Endothelial cell of umbilical vein (primary cell): Measurements from ENCODE around the gene EDEM3. TPM values are rescaled to one million over a fixed set of nuclear protein-coding genes. Genes with fewer than 3 reads are reported as not detected.

Experiments
- BruUV-seq: library from RNA; stranded (reverse); fragments of 400-500 nt; replicated peaks from 2 replicates; lab custom pipeline; 2021; lab: Mats Ljungman, UMichigan
- CTCF ChIA-PET: fragments of 300-600, 350-600 bp; sonication (Branson Sonifier 250); formaldehyde crosslinking; loops from one replicate; lab custom pipeline; 2021; ENCODE audit warnings: antibody characterized with exemption, inconsistent platforms; lab: Charles Lee
- POLR2A ChIA-PET: fragments of 300-600, 350-600 bp; sonication (Branson Sonifier 250); formaldehyde crosslinking; loops from one replicate; lab custom pipeline; 2021; ENCODE audit warnings: antibody characterized with exemption, inconsistent platforms; lab: Charles Lee
- DNase-seq: peaks from one replicate; pipeline ENCODE4 v3.0.0-alpha.2; 2011; ENCODE audit warnings: low read depth, low spot score
- FAIRE-seq: peaks from 2 replicates; lab custom pipeline; 2011; peaks lifted over from hg19 to GRCh38; lab: Jason Lieb, UNC
- H2AFZ ChIP-seq: 2 replicates; pipeline ENCODE4 v1.6.0; 2012; ENCODE audit warnings: low read depth, low read length, control low read depth, inconsistent platforms
- H3K27ac ChIP-seq: 2 replicates; pipeline ENCODE4 v1.5.1; 2011; ENCODE audit warnings: low read depth, mild to moderate bottlenecking, control low read depth, low read length, moderate library complexity; ENCODE audit not compliant: insufficient read depth
- H3K27me3 ChIP-seq, 2 experiments: 2 replicates each; pipeline versions ENCODE4 v1.6.0 to v1.6.1; 2011; ENCODE audit warnings: low read length in 2 of 2, mixed read lengths in 1 of 2; ENCODE audit not compliant: control insufficient read depth in 2 of 2, insufficient read depth in 2 of 2
- H3K36me3 ChIP-seq, 2 experiments: 2 replicates in 1 of 2; 3 replicates in 1 of 2; pipeline ENCODE4 v1.5.1; 2011; ENCODE audit warnings: low read length in 2 of 2, mild to moderate bottlenecking in 1 of 2, moderate library complexity in 1 of 2; ENCODE audit not compliant: control insufficient read depth in 2 of 2, insufficient read depth in 2 of 2; ENCODE audit errors: extremely low read depth in 1 of 2
- H3K4me1 ChIP-seq: 3 replicates; pipeline ENCODE4 v1.5.1; 2011; ENCODE audit warnings: mild to moderate bottlenecking, low read length; ENCODE audit not compliant: control insufficient read depth, insufficient read depth; ENCODE audit errors: extremely low read depth
- H3K4me2 ChIP-seq: 2 replicates; pipeline ENCODE4 v1.6.1; 2011; ENCODE audit warnings: low read length, control low read depth, mixed read lengths; ENCODE audit not compliant: insufficient read depth
- H3K4me3 ChIP-seq, 3 experiments: fragments of 200-600 bp in 1 of 3; sonication (generic), shearing (Covaris generic) in 1 of 3; replicated peaks in 1 of 3; 2 replicates each; pipeline ENCODE4 v1.5.1; 2011 to 2016; ENCODE audit warnings: control low read depth in 3 of 3, low read length in 3 of 3, mild to moderate bottlenecking in 2 of 3, inconsistent platforms in 1 of 3, low read depth in 1 of 3, moderate library complexity in 1 of 3; ENCODE audit not compliant: insufficient read depth in 1 of 3
- H3K79me2 ChIP-seq: 2 replicates; pipeline ENCODE4 v1.6.0; 2012; ENCODE audit warnings: low read length, inconsistent platforms; ENCODE audit not compliant: control insufficient read depth, insufficient read depth
- H3K9ac ChIP-seq: replicated peaks from 2 replicates; pipeline ENCODE3; 2011; ENCODE audit warnings: low read length, control low read depth; ENCODE audit not compliant: insufficient read depth; ENCODE audit errors: extremely low read depth
- H3K9me1 ChIP-seq: replicated peaks from 3 replicates; pipeline ENCODE4 v1.6.0; 2011; ENCODE audit warnings: mild to moderate bottlenecking, low read length; ENCODE audit not compliant: control insufficient read depth, insufficient read depth; ENCODE audit errors: extremely low read depth
- H3K9me3 ChIP-seq: replicated peaks from 2 replicates; pipeline ENCODE4 v1.5.1; 2012; ENCODE audit warnings: low read length, inconsistent platforms; ENCODE audit not compliant: control insufficient read depth, insufficient read depth
- H4K20me1 ChIP-seq: replicated peaks from 2 replicates; pipeline ENCODE3; 2011; ENCODE audit warnings: mild to moderate bottlenecking, low read length; ENCODE audit not compliant: control insufficient read depth, insufficient read depth; ENCODE audit errors: extremely low read depth
- CTCF ChIP-seq, 2 donors: IDR thresholded peaks; 1 replicate in 1 of 2; 2 replicates in 1 of 2; pipeline ENCODE4 v1.5.1; 2011; ENCODE audit warnings: low read length in 2 of 2, mild to moderate bottlenecking in 2 of 2, moderate library complexity in 2 of 2, control low read depth in 1 of 2, inconsistent platforms in 1 of 2, low read depth in 1 of 2; ENCODE audit not compliant: insufficient read depth in 1 of 2; ENCODE audit errors: extremely low read depth in 1 of 2
- EZH2 ChIP-seq: IDR thresholded peaks from 2 replicates; pipeline ENCODE4 v1.6.1; 2012; ENCODE audit warnings: borderline replicate concordance, low read depth, mild to moderate bottlenecking, moderate library complexity, low read length, inconsistent platforms; ENCODE audit not compliant: severe bottlenecking
- FOS ChIP-seq: IDR thresholded peaks from 2 replicates; pipeline ENCODE4 v1.6.1; 2011; ENCODE audit warnings: mild to moderate bottlenecking, low read length, moderate library complexity, borderline replicate concordance; ENCODE audit not compliant: insufficient read depth
- GATA2 ChIP-seq: IDR thresholded peaks from 2 replicates; pipeline ENCODE4 v1.7.0; 2011; ENCODE audit warnings: low read depth, mild to moderate bottlenecking, moderate library complexity, mixed read lengths, low read length; ENCODE audit not compliant: insufficient read length, insufficient read depth
- JUN ChIP-seq: IDR thresholded peaks from 2 replicates; pipeline ENCODE4 v1.6.1; 2011; ENCODE audit warnings: borderline replicate concordance, low read depth; ENCODE audit not compliant: insufficient read length, insufficient read depth
- MYC ChIP-seq: IDR thresholded peaks from one replicate; pipeline ENCODE4 v1.6.1; 2011; ENCODE audit warnings: mild to moderate bottlenecking, low read depth, low read length
- POLR2A ChIP-seq: IDR thresholded peaks from 2 replicates; pipeline ENCODE4 v1.6.1; 2012; ENCODE audit warnings: low read depth, mild to moderate bottlenecking, control low read depth, low read length
- POLR2AphosphoS5 ChIP-seq: IDR thresholded peaks from 2 replicates; pipeline ENCODE4 v1.6.1; 2012; ENCODE audit warnings: low read depth, mild to moderate bottlenecking, control low read depth, low read length, moderate library complexity; ENCODE audit not compliant: insufficient read depth
- dilution Hi-C: fragments of 300-500 bp; cut with MboI; formaldehyde crosslinking; loops from one replicate; pipeline ENCODE4 v1.15.0; 2019; ENCODE audit warnings: low sequenced_read_pairs; ENCODE audit not compliant: extremely low pct_ligation_motif_present
- intact Hi-C: fragments of 100-400 bp; cut with micrococcal nuclease; formaldehyde crosslinking; loops from one replicate; pipeline ENCODE4 v1.10.0; 2022
- polyA plus RNA-seq, 4 experiments: library from polyadenylated mRNA; depleted of rRNA in 3 of 4; stranded (reverse) in 3 of 4; unstranded in 1 of 4; fragments of >200 nt; gene quantifications; 2 replicates each; pipeline versions ENCODE4 v1.2.1 to v1.2.3, GENCODE V29; 2011 to 2012; ENCODE audit warnings: missing spikeins in 1 of 4
- total RNA-seq: library from RNA; stranded (reverse); gene quantifications from 2 replicates; pipeline ENCODE4 v1.2.3, GENCODE V29; 2021
- TF ChIP-seq, protein P1 (sequence below): IDR thresholded peaks from 2 replicates; pipeline ENCODE4 v1.6.1; 2011; ENCODE audit not compliant: insufficient read depth, insufficient read length

The EDEM3 gene
- total and polyA plus RNA-seq, 2 donors (not counting 3 experiments of a cell fraction or from before 2014, with no cell fraction given): 6.6 to 26.3 TPM

DNA sequence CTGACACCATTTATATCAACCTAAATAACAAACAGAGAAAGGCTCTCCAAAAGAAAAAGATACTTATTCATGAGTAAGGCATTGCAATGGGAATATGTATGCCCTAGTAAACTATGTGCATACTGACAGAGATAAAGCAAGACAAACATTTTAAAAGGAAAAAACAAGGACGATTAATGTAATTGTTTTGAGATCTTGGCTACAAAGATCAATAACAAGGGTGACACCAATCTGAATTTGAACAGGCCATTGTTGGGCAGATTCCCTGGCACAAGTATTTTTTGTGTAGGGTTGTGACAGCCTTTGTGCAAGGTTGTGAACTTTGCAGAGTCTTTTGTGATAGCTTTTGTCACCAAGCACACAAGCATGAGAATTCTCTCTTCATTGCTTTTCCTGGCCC, 85.3 kb downstream of the EDEM3 start:
- Histone ChIP-seq H3K4me2 (no peak overlapping the region), H3K9ac (no peak overlapping the region), H3K9me3 (no peaks in the 10 kb centered on the region), H3K27ac (no peak overlapping the region), H3K4me1 (no peaks in the 10 kb centered on the region), H4K20me1 (no peaks in the 10 kb centered on the region), H3K9me1 (no peaks in the 10 kb centered on the region), H2AFZ (no peak overlapping the region), H3K27me3 (peaks cover 9 to 22% of the 10 kb centered on the region in 2 experiments), H3K4me3 (no peak overlapping the region), H3K79me2 (no peaks in the 10 kb centered on the region), H3K36me3 (no peaks in the 10 kb centered on the region)
- intact Hi-C loops (loop anchor here (10.0 kb wide), 1 partner anchor 1035 kb away; the partner anchor contains the start of gene ARPC5), dilution Hi-C loops (no loop called here)
- CTCF ChIA-PET: interaction anchor here (1.4 to 2.0 kb wide), 3 partner anchors 8 to 9 kb away, joined by 4 to 7 read pairs (median 4); no protein-coding TSS in a partner anchor
- no peak for FAIRE-seq
- POLR2A ChIA-PET: no interaction called here
- BruUV-seq: no TSS peak
- DNase-seq: no peak
- TF ChIP-seq GATA2 (no peak), EZH2 (no peak), POLR2AphosphoS5 (no peak), POLR2A (no peak), MYC (no peak), CTCF (IDR thresholded peaks at IDR 0.05; ENCODE audit: extremely low read depth in 1 of 2, insufficient read depth in 1 of 2, low read depth in 1 of 2, low read length in 2 of 2) (no peak), FOS (no peak), JUN (no peak)
- TF ChIP-seq, protein P1, sequence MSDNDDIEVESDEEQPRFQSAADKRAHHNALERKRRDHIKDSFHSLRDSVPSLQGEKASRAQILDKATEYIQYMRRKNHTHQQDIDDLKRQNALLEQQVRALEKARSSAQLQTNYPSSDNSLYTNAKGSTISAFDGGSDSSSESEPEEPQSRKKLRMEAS: no peak
